GM06990 (cell line): ENCODE results near the gene PTTG1.

Experiments
- DNase-seq: peaks from one replicate; pipeline ENCODE4 v3.0.0-alpha.2; 2011; ENCODE audit not compliant: insufficient read length; ENCODE audit errors: extremely low read depth
- H3K27me3 ChIP-seq: replicated peaks from 2 replicates; pipeline ENCODE4 v1.6.0; 2011; ENCODE audit warnings: low read length; ENCODE audit not compliant: control insufficient read depth, insufficient read depth
- H3K36me3 ChIP-seq: 2 replicates; pipeline ENCODE4 v1.5.1; 2011; ENCODE audit warnings: low read length; ENCODE audit not compliant: control insufficient read depth, insufficient read depth
- H3K4me3 ChIP-seq: replicated peaks from 2 replicates; pipeline ENCODE4 v1.5.1; 2011; ENCODE audit warnings: low read depth, mild to moderate bottlenecking, control low read depth, low read length
- TF ChIP-seq, protein P1 (sequence below): IDR thresholded peaks from 2 replicates; pipeline ENCODE4 v1.5.1; 2011; ENCODE audit warnings: low read length, control low read depth, mild to moderate bottlenecking, inconsistent platforms; ENCODE audit not compliant: insufficient read depth, poor library complexity, severe bottlenecking

Gene PTTG1

DNA sequence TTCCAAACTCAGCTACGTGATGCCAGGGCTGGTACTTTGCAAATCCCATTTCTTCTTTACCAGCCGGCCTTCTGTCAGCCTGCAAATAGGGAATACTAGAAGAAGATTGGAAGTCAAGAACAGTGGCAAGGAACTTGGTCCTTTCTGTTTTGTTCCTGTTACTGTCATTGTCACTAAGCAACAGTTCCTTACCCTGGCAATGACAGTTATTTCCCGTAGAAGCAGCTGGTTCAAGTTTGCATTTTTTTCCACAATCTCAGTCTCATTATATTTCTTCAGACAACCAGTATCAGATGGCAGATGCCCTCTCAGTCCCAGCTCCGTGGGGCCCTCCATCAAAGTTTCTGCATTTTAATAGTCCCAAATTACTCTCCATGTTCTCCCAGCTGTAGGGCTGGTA, 42.1 kb upstream of the PTTG1 start:
- H3K4me3 ChIP-seq, result no peak overlapping the region
- TF ChIP-seq, protein P1, sequence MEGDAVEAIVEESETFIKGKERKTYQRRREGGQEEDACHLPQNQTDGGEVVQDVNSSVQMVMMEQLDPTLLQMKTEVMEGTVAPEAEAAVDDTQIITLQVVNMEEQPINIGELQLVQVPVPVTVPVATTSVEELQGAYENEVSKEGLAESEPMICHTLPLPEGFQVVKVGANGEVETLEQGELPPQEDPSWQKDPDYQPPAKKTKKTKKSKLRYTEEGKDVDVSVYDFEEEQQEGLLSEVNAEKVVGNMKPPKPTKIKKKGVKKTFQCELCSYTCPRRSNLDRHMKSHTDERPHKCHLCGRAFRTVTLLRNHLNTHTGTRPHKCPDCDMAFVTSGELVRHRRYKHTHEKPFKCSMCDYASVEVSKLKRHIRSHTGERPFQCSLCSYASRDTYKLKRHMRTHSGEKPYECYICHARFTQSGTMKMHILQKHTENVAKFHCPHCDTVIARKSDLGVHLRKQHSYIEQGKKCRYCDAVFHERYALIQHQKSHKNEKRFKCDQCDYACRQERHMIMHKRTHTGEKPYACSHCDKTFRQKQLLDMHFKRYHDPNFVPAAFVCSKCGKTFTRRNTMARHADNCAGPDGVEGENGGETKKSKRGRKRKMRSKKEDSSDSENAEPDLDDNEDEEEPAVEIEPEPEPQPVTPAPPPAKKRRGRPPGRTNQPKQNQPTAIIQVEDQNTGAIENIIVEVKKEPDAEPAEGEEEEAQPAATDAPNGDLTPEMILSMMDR, result no peak
- no peak for DNase-seq
- no peaks in the 10 kb centered on the region for H3K27me3 ChIP-seq
- H3K36me3 ChIP-seq, result no peaks in the 10 kb centered on the region

GRCh38 chr5:160380041-160380440, 41.6 kb upstream of the PTTG1 start:
- DNase-seq, result no peak
- Histone ChIP-seq H3K4me3 (no peak overlapping the region), H3K36me3 (no peaks in the 10 kb centered on the region), H3K27me3 (no peaks in the 10 kb centered on the region)
- TF ChIP-seq, protein P1, result no peak

DNA sequence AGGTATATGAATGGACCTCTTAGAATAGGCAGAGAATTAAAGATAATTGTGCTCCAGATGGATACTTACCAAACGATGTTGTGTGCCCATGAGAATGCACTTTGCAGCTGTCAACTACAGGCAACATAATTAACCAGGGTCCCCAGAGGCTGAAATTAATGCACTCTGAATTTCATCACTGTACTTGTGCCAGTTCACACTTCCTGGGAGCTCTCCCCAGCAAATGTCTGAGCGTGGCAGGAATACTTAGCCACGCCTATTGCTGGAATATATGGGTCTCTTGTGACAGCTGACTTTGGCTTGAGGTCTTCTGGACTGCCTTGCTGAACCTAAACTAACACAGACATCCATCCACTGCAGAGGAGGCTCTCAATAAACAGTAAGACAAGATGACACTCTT, 39.3 kb upstream of the PTTG1 start:
- no peaks in the 10 kb centered on the region for H3K27me3 ChIP-seq
- TF ChIP-seq, protein P1, result no peak
- no peak for DNase-seq
- no peak overlapping the region for H3K4me3 ChIP-seq
- no peaks in the 10 kb centered on the region for H3K36me3 ChIP-seq

GRCh38 chr5:160384681-160385080, 37.0 kb upstream of the PTTG1 start:
- Histone ChIP-seq H3K27me3 (no peaks in the 10 kb centered on the region), H3K36me3 (no peaks in the 10 kb centered on the region), H3K4me3 (no peak overlapping the region)
- no peak for DNase-seq
- TF ChIP-seq, protein P1, result no peak

DNA sequence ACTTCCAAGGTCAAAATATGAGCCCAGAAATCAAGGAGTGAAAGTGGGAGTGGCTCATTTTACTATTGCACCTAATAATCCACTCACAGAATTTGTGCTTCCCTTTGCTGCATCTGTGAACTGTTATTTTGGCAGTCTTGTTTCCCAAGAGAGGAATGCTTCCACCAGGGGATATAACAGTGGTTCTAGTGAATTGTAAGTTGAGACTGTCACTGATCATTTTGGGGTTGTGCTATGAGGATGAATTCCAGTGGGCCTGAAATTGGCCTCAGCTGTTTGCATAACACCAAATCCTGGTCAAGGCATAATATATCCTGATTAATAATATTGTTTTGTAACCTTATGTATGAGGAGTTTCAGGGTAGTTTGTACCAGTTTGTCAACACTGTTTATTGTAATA, 36.2 kb upstream of the PTTG1 start:
- Histone ChIP-seq H3K4me3 (no peak overlapping the region), H3K27me3 (no peaks in the 10 kb centered on the region), H3K36me3 (no peaks in the 10 kb centered on the region)
- DNase-seq, result no peak
- TF ChIP-seq, protein P1, result no peak

DNA sequence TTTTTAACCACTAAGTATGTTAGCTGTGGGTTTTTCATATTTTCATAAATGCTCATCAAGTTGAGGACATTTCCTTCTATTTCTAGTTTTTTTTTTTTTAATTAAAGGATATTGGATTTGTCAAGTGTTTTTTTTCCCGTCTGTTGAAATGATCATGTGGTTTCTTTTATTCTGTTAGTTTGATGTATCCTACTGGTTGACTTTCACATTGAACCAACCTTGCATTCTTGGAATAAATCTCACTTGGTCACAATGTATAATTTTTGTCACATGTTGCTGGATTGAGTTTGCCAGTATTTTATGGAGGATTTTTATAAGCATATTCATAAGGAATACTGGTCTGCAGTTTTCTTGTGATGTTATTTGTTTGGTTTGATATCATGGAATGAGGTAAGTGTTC, 34.2 kb upstream of the PTTG1 start:
- H3K4me3 ChIP-seq, result no peak overlapping the region
- no peaks in the 10 kb centered on the region for H3K27me3 ChIP-seq
- no peaks in the 10 kb centered on the region for H3K36me3 ChIP-seq
- TF ChIP-seq, protein P1, result no peak
- DNase-seq, result no peak
